ENCODE results near the gene VMAC. TPM values are rescaled to one million over a fixed set of nuclear protein-coding genes. Genes with fewer than 3 reads are reported as not detected.

VMAC gene
- total and polyA plus RNA-seq, 9 of the 15 experiments (the other 6 are each of a cell fraction or from before 2014, with no cell fraction given) = 0.03 to 3.4 (median 1.1) TPM

GRCh38 chr19:5953030-5953589, 48.4 kb downstream of the VMAC start (continued):
- TF ChIP-seq, protein P1, sequence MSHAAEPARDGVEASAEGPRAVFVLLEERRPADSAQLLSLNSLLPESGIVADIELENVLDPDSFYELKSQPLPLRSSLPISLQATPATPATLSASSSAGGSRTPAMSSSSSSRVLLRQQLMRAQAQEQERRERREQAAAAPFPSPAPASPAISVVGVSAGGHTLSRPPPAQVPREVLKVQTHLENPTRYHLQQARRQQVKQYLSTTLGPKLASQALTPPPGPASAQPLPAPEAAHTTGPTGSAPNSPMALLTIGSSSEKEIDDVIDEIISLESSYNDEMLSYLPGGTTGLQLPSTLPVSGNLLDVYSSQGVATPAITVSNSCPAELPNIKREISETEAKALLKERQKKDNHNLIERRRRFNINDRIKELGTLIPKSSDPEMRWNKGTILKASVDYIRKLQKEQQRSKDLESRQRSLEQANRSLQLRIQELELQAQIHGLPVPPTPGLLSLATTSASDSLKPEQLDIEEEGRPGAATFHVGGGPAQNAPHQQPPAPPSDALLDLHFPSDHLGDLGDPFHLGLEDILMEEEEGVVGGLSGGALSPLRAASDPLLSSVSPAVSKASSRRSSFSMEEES (CRISPR knock-in tag; IDR thresholded peaks at IDR 0.05) = no peak
- no peak for TF ChIP-seq ZZZ3 (IDR thresholded peaks at IDR 0.05)
- TF ChIP-seq SAFB2 (IDR thresholded peaks at IDR 0.05; ENCODE audit: borderline replicate concordance, low read depth, low read length, severe bottlenecking) = no peak
- no peak for TF ChIP-seq ZFX (CRISPR knock-in tag; IDR thresholded peaks at IDR 0.05)
- no peak for TF ChIP-seq ZNF354B (CRISPR knock-in tag; IDR thresholded peaks at IDR 0.05)
- no peak for TF ChIP-seq RBM22 (IDR thresholded peaks at IDR 0.05; ENCODE audit: low read depth, low read length, poor library complexity, severe bottlenecking)
- TF ChIP-seq, protein P2, sequence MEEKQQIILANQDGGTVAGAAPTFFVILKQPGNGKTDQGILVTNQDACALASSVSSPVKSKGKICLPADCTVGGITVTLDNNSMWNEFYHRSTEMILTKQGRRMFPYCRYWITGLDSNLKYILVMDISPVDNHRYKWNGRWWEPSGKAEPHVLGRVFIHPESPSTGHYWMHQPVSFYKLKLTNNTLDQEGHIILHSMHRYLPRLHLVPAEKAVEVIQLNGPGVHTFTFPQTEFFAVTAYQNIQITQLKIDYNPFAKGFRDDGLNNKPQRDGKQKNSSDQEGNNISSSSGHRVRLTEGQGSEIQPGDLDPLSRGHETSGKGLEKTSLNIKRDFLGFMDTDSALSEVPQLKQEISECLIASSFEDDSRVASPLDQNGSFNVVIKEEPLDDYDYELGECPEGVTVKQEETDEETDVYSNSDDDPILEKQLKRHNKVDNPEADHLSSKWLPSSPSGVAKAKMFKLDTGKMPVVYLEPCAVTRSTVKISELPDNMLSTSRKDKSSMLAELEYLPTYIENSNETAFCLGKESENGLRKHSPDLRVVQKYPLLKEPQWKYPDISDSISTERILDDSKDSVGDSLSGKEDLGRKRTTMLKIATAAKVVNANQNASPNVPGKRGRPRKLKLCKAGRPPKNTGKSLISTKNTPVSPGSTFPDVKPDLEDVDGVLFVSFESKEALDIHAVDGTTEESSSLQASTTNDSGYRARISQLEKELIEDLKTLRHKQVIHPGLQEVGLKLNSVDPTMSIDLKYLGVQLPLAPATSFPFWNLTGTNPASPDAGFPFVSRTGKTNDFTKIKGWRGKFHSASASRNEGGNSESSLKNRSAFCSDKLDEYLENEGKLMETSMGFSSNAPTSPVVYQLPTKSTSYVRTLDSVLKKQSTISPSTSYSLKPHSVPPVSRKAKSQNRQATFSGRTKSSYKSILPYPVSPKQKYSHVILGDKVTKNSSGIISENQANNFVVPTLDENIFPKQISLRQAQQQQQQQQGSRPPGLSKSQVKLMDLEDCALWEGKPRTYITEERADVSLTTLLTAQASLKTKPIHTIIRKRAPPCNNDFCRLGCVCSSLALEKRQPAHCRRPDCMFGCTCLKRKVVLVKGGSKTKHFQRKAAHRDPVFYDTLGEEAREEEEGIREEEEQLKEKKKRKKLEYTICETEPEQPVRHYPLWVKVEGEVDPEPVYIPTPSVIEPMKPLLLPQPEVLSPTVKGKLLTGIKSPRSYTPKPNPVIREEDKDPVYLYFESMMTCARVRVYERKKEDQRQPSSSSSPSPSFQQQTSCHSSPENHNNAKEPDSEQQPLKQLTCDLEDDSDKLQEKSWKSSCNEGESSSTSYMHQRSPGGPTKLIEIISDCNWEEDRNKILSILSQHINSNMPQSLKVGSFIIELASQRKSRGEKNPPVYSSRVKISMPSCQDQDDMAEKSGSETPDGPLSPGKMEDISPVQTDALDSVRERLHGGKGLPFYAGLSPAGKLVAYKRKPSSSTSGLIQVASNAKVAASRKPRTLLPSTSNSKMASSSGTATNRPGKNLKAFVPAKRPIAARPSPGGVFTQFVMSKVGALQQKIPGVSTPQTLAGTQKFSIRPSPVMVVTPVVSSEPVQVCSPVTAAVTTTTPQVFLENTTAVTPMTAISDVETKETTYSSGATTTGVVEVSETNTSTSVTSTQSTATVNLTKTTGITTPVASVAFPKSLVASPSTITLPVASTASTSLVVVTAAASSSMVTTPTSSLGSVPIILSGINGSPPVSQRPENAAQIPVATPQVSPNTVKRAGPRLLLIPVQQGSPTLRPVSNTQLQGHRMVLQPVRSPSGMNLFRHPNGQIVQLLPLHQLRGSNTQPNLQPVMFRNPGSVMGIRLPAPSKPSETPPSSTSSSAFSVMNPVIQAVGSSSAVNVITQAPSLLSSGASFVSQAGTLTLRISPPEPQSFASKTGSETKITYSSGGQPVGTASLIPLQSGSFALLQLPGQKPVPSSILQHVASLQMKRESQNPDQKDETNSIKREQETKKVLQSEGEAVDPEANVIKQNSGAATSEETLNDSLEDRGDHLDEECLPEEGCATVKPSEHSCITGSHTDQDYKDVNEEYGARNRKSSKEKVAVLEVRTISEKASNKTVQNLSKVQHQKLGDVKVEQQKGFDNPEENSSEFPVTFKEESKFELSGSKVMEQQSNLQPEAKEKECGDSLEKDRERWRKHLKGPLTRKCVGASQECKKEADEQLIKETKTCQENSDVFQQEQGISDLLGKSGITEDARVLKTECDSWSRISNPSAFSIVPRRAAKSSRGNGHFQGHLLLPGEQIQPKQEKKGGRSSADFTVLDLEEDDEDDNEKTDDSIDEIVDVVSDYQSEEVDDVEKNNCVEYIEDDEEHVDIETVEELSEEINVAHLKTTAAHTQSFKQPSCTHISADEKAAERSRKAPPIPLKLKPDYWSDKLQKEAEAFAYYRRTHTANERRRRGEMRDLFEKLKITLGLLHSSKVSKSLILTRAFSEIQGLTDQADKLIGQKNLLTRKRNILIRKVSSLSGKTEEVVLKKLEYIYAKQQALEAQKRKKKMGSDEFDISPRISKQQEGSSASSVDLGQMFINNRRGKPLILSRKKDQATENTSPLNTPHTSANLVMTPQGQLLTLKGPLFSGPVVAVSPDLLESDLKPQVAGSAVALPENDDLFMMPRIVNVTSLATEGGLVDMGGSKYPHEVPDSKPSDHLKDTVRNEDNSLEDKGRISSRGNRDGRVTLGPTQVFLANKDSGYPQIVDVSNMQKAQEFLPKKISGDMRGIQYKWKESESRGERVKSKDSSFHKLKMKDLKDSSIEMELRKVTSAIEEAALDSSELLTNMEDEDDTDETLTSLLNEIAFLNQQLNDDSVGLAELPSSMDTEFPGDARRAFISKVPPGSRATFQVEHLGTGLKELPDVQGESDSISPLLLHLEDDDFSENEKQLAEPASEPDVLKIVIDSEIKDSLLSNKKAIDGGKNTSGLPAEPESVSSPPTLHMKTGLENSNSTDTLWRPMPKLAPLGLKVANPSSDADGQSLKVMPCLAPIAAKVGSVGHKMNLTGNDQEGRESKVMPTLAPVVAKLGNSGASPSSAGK (IDR thresholded peaks at IDR 0.05) = peak; percentile 66
- no peak for TF ChIP-seq RFX5 (IDR thresholded peaks at IDR 0.05; ENCODE audit: low read depth, low read length)
- TF ChIP-seq ZNF395 (CRISPR knock-in tag; IDR thresholded peaks at IDR 0.05) = peak; percentile 62
- peak; percentile 27; the same call in 1 of the 2 replicates for TF ChIP-seq ZNF175 (CRISPR knock-in tag; IDR thresholded peaks at IDR 0.05; ENCODE audit: low read depth)
- 0 out of 2 replicates have a peak, but pooled peaks have one; percentile 19 for TF ChIP-seq KLF6 (CRISPR knock-in tag; IDR thresholded peaks at IDR 0.05; ENCODE audit: borderline replicate concordance)
- no peak for TF ChIP-seq IFI16 (CRISPR knock-in tag; IDR thresholded peaks at IDR 0.05)
